Suprapubic skin (tissue), 4 donors: ENCODE results near the gene OMP. TPM values are rescaled to one million over a fixed set of nuclear protein-coding genes. Genes with fewer than 3 reads are reported as not detected.

Experiments used
- DNase-seq, 2 donors: peaks; one replicate each; pipeline ENCODE4 v3.0.0-alpha.2; 2019; ENCODE audit warnings: low spot score in 2 of 2
- H3K27ac ChIP-seq: fragments of 200-600 bp; sonication (generic); one replicate; pipeline ENCODE4 v1.5.1; 2019
- H3K27me3 ChIP-seq: fragments of 200-600 bp; sonication (generic); one replicate; pipeline ENCODE4 v1.5.1; 2019
- H3K36me3 ChIP-seq: fragments of 200-600 bp; sonication (generic); one replicate; pipeline ENCODE4 v1.5.1; 2019
- H3K4me1 ChIP-seq: fragments of 200-600 bp; sonication (generic); one replicate; pipeline ENCODE4 v1.5.1; 2019
- H3K4me3 ChIP-seq: fragments of 200-600 bp; sonication (generic); one replicate; pipeline ENCODE4 v1.5.1; 2019; ENCODE audit warnings: mild to moderate bottlenecking
- H3K9me3 ChIP-seq: fragments of 200-600 bp; sonication (generic); one replicate; pipeline ENCODE4 v1.5.1; 2019
- CTCF ChIP-seq, 2 donors: fragments of 200-600 bp in 1 of 2; fragments of 450-650 bp in 1 of 2; sonication (generic) in 1 of 2; IDR thresholded peaks; one replicate each; pipeline ENCODE4 v1.5.1; 2016 to 2019; ENCODE audit warnings: antibody characterized with exemption in 2 of 2, mild to moderate bottlenecking in 1 of 2, moderate library complexity in 1 of 2
- EP300 ChIP-seq: sonication (generic); formaldehyde crosslinking; IDR thresholded peaks from one replicate; pipeline ENCODE4 v1.6.1; 2017; ENCODE audit warnings: antibody characterized with exemption
- POLR2A ChIP-seq, 2 donors: fragments of 450-650 bp; IDR thresholded peaks; one replicate each; pipeline ENCODE4 v1.6.1; 2017; ENCODE audit warnings: antibody characterized with exemption in 2 of 2, mild to moderate bottlenecking in 2 of 2, moderate library complexity in 2 of 2
- POLR2AphosphoS5 ChIP-seq, 3 donors: sonication (generic); formaldehyde crosslinking; IDR thresholded peaks; one replicate each; pipeline ENCODE4 v1.6.1; 2017; ENCODE audit warnings: antibody characterized with exemption in 3 of 3
- WGBS: methylation state at CpG from one replicate; pipeline ENCODE4 v1.1.5; 2018; 5-methylcytosine and 5-hydroxymethylcytosine counted together
- total RNA-seq, 4 donors: library from RNA; depleted of rRNA; stranded (reverse); fragments of >200 nt; gene quantifications; one replicate each; pipeline ENCODE4 v1.1.0, GENCODE V29; 2016

Gene OMP
- total RNA-seq, 4 donors from 2014 or later = 9.6 TPM; not detected in 3

- peaks cover 13% of the 10 kb centered on the region for H3K4me1 ChIP-seq
- no peak overlapping the region for H3K27ac ChIP-seq
- TF ChIP-seq POLR2A (IDR thresholded peaks at IDR 0.05) = no peak
- no peak for TF ChIP-seq POLR2AphosphoS5 (IDR thresholded peaks at IDR 0.05)
- TF ChIP-seq EP300 = no peak
- no peak for TF ChIP-seq CTCF (IDR thresholded peaks at IDR 0.05)
- H3K4me3 ChIP-seq = no peak overlapping the region
- 88% methylated on average over 21 of the region's 33 CpGs for WGBS
- no peaks in the 10 kb centered on the region for H3K9me3 ChIP-seq
- no peaks in the 10 kb centered on the region for H3K27me3 ChIP-seq
- DNase-seq = peak in 1 of 2 donors; percentile 50
- H3K36me3 ChIP-seq = no peaks in the 10 kb centered on the region
Measured at GRCh38 chr11:77093056-77093891, 9.4 kb upstream of the OMP start.

- H3K9me3 ChIP-seq = no peaks in the 10 kb centered on the region
- peak in 1 of 2 donors; percentile 50 for DNase-seq
- H3K4me1 ChIP-seq = peaks cover 3% of the 10 kb centered on the region
- no peak overlapping the region for H3K4me3 ChIP-seq
- no peaks in the 10 kb centered on the region for H3K36me3 ChIP-seq
- H3K27ac ChIP-seq = no peak overlapping the region
- H3K27me3 ChIP-seq = no peaks in the 10 kb centered on the region
- TF ChIP-seq EP300 = no peak
- no peak for TF ChIP-seq POLR2AphosphoS5 (IDR thresholded peaks at IDR 0.05)
- no peak for TF ChIP-seq CTCF (IDR thresholded peaks at IDR 0.05)
- TF ChIP-seq POLR2A (IDR thresholded peaks at IDR 0.05) = no peak
- WGBS = 78% methylated on average over 3 of the region's 6 CpGs
Measured at GRCh38 chr11:77093987-77094840, 8.4 kb upstream of the OMP start.

GRCh38 chr11:77094841-77095365, 7.7 kb upstream of the OMP start:
- no CpG with 5 or more reads among the region's 7 CpGs for WGBS
- H3K27ac ChIP-seq = no peak overlapping the region
- peak in 1 of 2 donors; percentile 39 for DNase-seq
- H3K9me3 ChIP-seq = no peaks in the 10 kb centered on the region
- no peak overlapping the region for H3K4me3 ChIP-seq
- no peaks in the 10 kb centered on the region for H3K36me3 ChIP-seq
- H3K27me3 ChIP-seq = no peaks in the 10 kb centered on the region
- TF ChIP-seq POLR2A (IDR thresholded peaks at IDR 0.05) (no peak), POLR2AphosphoS5 (IDR thresholded peaks at IDR 0.05) (no peak), EP300 (no peak), CTCF (IDR thresholded peaks at IDR 0.05) (no peak)
- no peaks in the 10 kb centered on the region for H3K4me1 ChIP-seq

DNA sequence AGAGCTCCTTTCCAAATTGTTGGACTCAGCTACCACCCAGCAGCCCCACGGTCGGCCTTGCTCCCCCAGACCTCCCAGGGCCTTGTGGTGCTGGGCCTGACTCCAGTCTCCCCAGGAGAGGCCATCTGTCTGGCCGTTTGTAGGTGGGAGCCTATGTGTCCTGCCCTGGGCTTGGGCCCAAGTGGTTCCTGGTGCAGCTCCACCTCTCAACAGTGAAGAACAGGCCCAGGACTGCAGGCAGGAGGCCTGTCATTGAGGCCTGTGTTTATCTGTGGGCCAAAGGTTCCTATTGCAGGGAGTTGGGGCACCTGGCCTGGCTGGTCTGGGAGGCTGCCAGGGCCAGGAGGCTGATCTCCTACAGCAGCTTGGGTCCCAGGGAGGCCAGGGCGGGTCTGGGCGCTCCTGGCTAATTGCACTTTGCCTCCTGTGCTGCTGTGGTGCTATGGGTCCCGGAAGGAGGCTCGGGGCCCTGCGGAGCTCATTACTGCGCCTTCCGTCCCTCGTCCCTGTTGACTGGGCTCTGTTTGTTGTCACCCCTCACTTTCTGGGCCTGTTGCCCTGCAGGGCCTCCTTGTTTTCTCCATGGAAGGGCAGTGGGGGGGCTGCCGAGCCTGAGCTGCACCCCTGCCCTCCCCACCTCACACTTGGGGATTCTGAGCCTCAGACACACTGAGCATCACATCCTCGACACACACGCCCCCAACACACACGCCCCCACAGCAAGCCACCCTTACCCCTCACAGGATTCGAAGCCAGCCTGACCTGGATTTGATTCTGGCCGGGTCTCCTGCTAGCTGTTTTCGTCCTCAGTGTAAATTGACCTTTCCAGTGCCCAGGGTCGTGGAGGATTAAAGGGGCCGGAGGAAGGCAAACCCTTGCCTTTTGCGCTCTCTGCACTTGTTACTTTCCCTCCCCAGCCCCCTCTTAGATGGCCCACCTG, 6.8 kb upstream of the OMP start:
- no peak for TF ChIP-seq POLR2AphosphoS5 (IDR thresholded peaks at IDR 0.05)
- TF ChIP-seq EP300 = no peak
- no peak for TF ChIP-seq CTCF (IDR thresholded peaks at IDR 0.05)
- no peak for TF ChIP-seq POLR2A (IDR thresholded peaks at IDR 0.05)
- Histone ChIP-seq H3K27me3 (no peaks in the 10 kb centered on the region), H3K36me3 (no peaks in the 10 kb centered on the region), H3K4me1 (no peaks in the 10 kb centered on the region), H3K27ac (no peak overlapping the region), H3K4me3 (no peak overlapping the region), H3K9me3 (no peaks in the 10 kb centered on the region)
- WGBS = 85% methylated on average over 20 of the region's 21 CpGs
- DNase-seq = peak; percentile 50 to 78
